GM18867 (cell line): ENCODE data around the gene TIAM2.
"Not testable (repeated sequence)": the region's sequence is repeated elsewhere in the genome, so short reads cannot be mapped to it uniquely, and the experiment has no call there.

Source experiments
- ATAC-seq: cut with Tn5 transposase; IDR thresholded peaks from one replicate; pipeline ENCODE4 v1.9.1; 2021; ENCODE audit warnings: mild to moderate bottlenecking, moderate library complexity; ENCODE audit not compliant: unreplicated experiment

Gene TIAM2

DNA sequence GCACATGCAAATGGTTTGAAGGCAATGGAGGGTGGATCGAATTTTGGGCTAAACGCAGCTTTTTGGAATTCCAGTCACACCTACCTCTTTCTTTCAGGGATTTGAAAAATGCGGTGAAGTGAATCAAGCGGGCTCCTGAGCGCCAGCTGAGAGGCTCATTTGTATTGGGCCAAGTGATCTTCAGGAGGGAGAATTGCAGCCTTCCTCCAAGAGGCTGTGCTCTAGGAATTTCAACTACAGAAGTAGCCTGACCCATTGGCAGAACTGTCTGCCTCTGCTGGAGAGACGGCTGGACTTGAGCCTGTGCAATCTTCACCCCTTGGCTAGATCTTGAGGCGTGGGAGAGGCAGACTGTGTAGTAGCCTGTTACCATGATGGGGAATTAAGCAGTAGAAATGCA is 5.7 kb upstream of the TIAM2 start:
- no peak for ATAC-seq

GRCh38 chr6:154991207-154991606 is 3.9 kb upstream of the TIAM2 start:
- no peak for ATAC-seq

DNA sequence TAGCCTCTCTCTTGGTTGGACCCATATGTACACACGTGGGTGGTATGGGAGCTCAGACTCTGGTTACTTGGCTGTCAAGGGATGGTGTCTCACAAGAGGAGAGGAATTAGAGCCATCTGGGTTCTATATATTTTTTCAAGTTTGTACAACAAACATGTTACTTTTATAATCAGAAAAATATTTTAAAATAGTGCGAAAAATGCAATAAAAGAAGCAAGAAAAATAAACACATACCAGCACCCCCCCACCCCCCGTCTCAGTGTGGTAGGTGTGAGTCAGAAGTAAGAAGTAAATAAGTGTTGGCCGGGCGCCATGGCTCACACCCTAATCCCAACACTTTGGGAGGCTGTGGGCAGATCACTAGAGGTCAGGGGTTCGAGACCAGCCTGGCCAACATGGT is 2.1 kb upstream of the TIAM2 start:
- no peak for ATAC-seq

- ATAC-seq: no peak
Observed at GRCh38 chr6:154993710-154994109, 1.4 kb upstream of the TIAM2 start.

GRCh38 chr6:154994836-154995253 is 270 bp upstream of the TIAM2 start:
- no peak for ATAC-seq

GRCh38 chr6:154996016-154996590 is 988 bp downstream of the TIAM2 start:
- no peak for ATAC-seq

GRCh38 chr6:154996841-154997311 is 1.8 kb downstream of the TIAM2 start:
- no peak for ATAC-seq

DNA sequence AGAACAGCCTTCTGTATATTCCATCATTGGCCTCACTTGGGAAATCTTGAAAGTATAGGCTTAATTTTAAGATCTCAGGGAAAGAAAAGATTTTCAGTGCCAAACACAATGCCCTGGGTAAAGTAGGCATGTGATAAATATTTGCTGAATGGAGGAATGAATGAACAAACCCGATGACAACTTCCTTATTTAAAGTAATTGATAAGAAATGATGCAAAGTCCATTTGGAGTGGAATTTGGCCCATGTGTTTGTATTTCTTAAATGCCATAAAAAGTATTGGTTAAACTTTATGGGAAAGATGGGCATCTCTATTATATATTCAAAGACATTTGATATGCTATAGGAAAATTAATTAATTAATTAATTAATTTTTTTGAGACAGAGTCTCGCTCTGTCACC is 3.7 kb downstream of the TIAM2 start:
- no peak for ATAC-seq

- ATAC-seq: no peak
Observed at GRCh38 chr6:155001482-155001881, 6.4 kb downstream of the TIAM2 start.

DNA sequence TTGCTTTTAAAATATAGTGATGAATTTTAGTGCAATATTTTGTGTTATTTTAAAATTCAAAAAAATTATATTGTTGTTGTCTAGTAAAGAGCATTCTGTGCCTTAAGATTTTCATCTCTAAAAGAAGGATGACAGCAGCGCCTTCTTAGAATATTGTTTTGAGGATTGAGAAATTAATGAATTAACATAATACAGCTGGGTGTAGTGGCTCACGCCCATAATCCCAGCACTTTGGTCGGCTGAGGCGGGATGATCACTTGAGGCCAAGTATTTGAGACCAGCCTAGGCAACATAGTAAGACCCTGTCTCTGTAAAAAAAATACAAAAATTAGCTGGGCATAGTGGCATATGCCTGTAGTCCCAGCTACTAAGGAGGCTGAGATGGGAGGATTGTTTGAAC is 6.8 kb downstream of the TIAM2 start:
- ATAC-seq: no peak

DNA sequence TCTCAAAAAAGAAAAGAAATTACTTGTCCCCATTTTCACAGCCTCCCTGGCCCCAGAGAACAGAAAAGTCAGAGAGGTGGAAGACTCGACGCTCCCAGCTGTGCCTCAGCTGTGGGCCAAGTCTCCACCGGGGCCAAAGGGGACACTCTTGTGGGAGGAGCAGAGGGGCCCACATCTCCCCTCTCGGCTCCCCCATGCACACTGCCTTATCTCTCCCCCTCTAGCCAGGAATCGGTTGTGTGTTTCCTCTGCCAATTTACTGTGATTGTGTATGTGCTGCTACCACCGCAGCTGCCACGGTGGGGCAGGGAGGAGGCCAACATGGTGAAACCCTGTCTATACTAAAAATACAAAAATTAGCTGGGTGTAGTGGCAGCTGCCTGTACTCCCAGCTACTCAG is 8.4 kb downstream of the TIAM2 start:
- no peak for ATAC-seq

DNA sequence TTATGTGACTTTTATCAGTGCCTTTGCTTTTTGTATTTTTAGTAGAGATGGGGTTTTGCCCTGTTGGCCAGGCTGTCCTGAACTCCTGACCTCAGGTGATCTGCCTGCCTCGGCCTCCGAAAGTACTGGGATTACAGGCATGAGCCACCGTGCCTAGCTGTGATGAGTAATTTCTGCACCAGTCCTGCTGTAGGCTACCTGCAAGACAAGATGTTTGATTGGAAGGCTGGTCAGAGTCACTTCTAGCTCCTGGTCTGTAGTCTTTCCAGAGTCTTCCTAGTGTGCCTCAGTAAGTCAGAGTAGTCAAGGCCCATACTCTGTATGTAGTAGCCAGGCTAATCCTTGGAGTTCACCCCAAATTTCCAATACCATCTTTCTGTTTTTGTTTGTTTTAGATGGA is 8.9 kb downstream of the TIAM2 start:
- no peak for ATAC-seq

GRCh38 chr6:155004576-155005372 is 9.7 kb downstream of the TIAM2 start:
- no peak for ATAC-seq

GRCh38 chr6:155008625-155009024 is 13.5 kb downstream of the TIAM2 start:
- no peak for ATAC-seq

DNA sequence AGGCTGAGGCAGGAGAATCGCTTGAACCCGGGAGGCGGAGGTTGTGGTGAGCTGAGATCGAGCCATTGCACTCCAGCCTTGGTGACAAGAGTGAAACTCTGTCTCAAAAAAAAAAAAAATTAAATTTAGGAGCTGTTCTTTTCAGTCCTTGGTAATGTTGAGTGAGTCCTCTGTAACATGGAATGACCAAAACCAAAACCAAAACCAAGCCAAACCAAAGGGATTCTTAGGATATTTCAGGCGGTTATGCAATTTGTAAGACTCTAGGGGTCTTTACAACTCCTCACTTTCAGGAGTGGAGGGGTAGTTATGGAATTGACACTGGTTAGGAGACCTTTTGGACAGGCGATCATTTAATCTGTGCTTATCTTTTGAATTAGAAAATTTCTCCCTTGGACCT is 15.8 kb downstream of the TIAM2 start:
- no peak for ATAC-seq

- ATAC-seq: no peak
Observed at GRCh38 chr6:155011809-155012291, 16.7 kb downstream of the TIAM2 start.

- ATAC-seq: no peak
Observed at GRCh38 chr6:155013457-155013876, 18.4 kb downstream of the TIAM2 start.

- no peak for ATAC-seq
Observed at GRCh38 chr6:155014137-155014536, 19.0 kb downstream of the TIAM2 start.

- no peak for ATAC-seq
Observed at GRCh38 chr6:155014670-155015300, 19.7 kb downstream of the TIAM2 start.

DNA sequence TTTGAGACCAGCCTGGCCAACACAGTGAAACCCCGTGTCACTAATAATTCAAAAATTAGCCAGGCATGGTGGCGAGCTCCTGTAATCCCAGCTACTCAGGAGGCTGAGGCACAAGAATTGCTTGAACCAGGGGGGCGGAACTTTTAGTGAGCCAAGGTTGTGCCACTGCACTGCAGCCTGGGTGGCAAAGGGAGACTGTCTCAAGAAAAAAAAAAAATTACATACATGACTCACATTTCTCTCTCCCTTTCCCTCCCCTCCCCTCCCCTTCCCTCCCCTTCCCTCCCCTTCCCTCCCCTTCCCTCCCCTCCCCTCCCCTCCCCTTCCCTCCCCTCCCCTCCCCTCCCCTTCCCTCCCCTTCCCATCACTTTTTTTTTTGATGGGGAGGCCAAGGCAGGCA is 23.3 kb downstream of the TIAM2 start:
- not testable (repeated sequence) for ATAC-seq

DNA sequence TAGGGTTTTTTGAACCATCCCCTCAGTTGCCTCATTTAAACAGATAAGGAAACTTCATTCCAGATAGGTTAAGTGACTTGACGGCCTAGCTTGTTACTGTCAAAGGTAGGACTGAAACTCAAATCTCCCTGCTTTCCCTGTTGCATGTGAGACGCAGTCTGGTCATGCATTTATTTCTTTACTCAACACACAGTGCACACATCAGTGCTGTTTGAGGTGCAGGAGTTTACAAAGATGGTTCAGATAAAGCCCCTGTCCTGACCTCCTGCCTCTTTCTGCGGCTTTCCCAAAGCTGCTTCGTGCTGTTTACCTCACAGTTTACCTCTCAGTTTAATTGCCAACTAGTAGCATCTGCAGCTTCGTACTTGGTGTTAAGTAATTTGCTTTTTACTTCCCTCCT is 26.6 kb downstream of the TIAM2 start:
- ATAC-seq: no peak

- ATAC-seq: no peak
Observed at GRCh38 chr6:155022721-155023120, 27.6 kb downstream of the TIAM2 start.
